ENCODE measurements around the gene SAFB. TPM values are rescaled to one million over a fixed set of nuclear protein-coding genes. Genes with fewer than 3 reads are reported as not detected.

SAFB gene
- total RNA-seq (2014; rRNA removed; shearing (Covaris generic); ENCODE audit: low replicate concordance), result 53.0 and 92.9 TPM in 2 replicates

DNA sequence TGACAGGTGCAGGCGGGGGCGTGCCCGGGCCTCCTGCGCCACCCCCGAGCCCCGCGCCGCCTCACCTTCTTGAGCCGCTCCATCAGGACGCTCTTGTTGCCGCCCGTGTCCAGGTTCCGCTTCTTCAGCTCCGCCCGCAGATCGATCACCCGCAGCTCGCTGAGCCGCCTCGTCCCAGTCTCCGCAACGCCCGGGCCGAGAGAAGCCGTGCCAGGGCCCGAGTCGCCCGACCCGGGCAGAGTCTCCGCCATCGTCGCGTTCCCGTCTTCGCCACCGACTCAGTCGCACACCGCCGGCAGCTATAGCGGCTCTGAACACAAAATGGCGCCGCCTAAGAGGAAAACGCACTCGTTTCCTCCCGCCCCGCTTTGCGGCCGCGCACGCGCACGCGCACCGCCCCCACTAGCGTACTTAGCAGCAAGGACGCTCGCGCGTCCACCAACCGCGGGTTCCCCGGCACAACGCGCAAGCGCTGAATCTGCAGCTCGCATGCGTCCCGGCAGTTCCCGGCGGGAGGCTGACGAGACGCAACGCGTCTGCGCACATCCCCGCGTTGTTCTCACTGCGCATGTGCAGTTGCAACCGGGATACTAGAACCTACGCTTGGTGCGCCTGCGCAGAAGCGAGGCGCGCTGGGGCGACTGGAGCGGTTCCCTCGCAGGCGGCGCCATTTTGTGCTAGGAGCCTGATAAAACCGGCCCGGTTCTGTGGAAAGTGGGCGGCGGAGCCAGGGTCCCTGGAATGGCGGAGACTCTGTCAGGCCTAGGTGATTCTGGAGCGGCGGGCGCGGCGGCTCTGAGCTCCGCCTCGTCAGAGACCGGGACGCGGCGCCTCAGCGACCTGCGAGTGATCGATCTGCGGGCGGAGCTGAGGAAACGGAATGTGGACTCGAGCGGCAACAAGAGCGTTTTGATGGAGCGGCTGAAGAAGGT is at the start of gene SAFB, which contains the start of gene SAFB2:
SAFB (plus strand) TSS at position 619 of the 932 bp plus-strand sequence; CDS start at position 742, 123 bp downstream.
SAFB2 (minus strand) TSS at position 312 of the 932 bp plus-strand sequence; CDS start at position 251, 61 bp downstream.
- peak within 1 kb of the TSS; percentile 99 for H3K4me3 ChIP-seq (ENCODE audit: low read length)
- no peaks in the 10 kb centered on the region for H3K9me3 ChIP-seq (ENCODE audit: low read length)
- peak within 1 kb of the TSS; percentile 99 for H3K9ac ChIP-seq (ENCODE audit: low read length)
- peak within 1 kb of the TSS; percentile 77 for H3K27ac ChIP-seq (ENCODE audit: low read length)
- H3K36me3 ChIP-seq (ENCODE audit: insufficient read depth, low read length), result peaks cover 56% of the 10 kb centered on the region
- peaks cover 54% of the 10 kb centered on the region for H3K4me1 ChIP-seq (ENCODE audit: low read length)
- no peak within 1 kb of the TSS for H2AFZ ChIP-seq (ENCODE audit: low read length)
- peak within 1 kb of the TSS; percentile 96 for H3K4me2 ChIP-seq (ENCODE audit: low read depth, low read length, poor library complexity, severe bottlenecking)
- no peaks in the 10 kb centered on the region for H3K9me2 ChIP-seq (replicated peaks; ENCODE audit: insufficient read depth, low read length)
- peak; percentile 100 for DNase-seq
- H4K20me1 ChIP-seq (ENCODE audit: insufficient read depth, low read depth, low read length), result peaks cover 66% of the 10 kb centered on the region
- peaks cover 97% of the 10 kb centered on the region for H3K79me2 ChIP-seq (ENCODE audit: low read length)
- H3K27me3 ChIP-seq (ENCODE audit: low read length), result no peaks in the 10 kb centered on the region

DNA sequence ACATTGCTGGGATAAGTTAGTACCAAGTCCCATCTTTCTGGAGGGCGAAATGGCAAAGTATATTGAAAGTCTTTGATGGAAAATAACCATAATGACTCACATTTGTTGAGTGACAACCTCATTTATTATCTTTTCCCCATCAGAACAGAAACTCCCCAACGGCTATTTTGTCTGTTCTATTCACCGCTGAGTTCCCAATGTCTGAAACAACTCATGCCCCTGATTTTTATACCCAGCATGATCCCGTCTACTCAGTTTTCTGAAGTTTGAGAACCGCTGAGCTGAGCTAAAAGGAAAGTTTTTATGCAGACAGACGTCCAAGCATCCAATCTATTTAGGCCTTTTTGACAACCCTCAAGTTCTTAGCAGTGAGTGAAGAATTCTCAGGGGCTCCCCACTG is 47.3 kb upstream of the SAFB start:
- no peak overlapping the region for H3K4me3 ChIP-seq (ENCODE audit: low read length)
- H3K27ac ChIP-seq (ENCODE audit: low read length), result no peak overlapping the region
- H2AFZ ChIP-seq (ENCODE audit: low read length), result no peak overlapping the region
- no peak for DNase-seq
- peaks cover 4% of the 10 kb centered on the region for H3K4me1 ChIP-seq (ENCODE audit: low read length)
- H3K36me3 ChIP-seq (ENCODE audit: insufficient read depth, low read length), result no peaks in the 10 kb centered on the region
- no peaks in the 10 kb centered on the region for H3K27me3 ChIP-seq (ENCODE audit: low read length)
- no peaks in the 10 kb centered on the region for H3K9me2 ChIP-seq (replicated peaks; ENCODE audit: insufficient read depth, low read length)
- no peak overlapping the region for H3K4me2 ChIP-seq (ENCODE audit: low read depth, low read length, poor library complexity, severe bottlenecking)
- no peaks in the 10 kb centered on the region; the same call in 1 of the 2 replicates for H3K9me3 ChIP-seq (ENCODE audit: low read length)
- no peak overlapping the region for H3K9ac ChIP-seq (ENCODE audit: low read length)
- no peaks in the 10 kb centered on the region for H3K79me2 ChIP-seq (ENCODE audit: low read length)
- H4K20me1 ChIP-seq (ENCODE audit: insufficient read depth, low read depth, low read length), result no peaks in the 10 kb centered on the region

DNA sequence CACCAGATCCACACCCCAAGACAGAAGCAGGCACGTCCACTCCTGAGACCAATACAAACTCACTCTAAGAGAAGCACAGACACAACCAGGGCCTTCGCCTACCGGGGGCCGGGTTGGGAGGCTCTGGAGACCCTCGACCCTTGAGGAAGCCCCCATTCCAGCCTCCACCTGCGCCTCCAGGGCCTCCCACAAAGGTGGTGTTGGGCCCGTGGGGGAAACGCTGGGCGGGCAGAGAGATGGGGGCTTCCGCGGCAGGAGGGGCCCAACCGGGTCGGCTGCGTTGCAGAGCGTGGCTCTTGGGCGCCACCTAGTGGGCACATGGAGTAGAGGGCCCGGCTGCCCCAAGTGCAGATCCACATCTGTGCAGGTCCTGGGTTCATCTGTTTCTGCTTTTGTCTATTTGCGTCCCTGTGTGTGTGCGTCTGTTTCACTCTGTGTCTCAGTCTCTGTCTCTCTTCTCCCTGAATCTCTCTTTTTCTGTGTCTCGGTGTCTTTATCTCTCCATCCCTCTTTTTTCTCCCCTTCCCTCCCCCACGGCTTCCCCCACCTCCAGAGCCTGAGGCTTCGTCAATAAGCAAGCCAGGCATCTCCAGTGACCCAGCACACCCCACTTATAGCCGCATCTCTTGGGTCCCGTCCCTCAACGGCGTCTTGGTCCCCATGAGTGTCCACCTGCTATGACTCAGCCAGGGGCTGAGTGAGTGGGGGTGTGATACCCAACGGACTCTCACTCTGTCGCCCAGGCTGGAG is 44.6 kb upstream of the SAFB start:
- Histone ChIP-seq H3K27me3 (ENCODE audit: low read length) (no peaks in the 10 kb centered on the region), H3K9me3 (ENCODE audit: low read length) (no peaks in the 10 kb centered on the region), H2AFZ (ENCODE audit: low read length) (no peak overlapping the region), H3K79me2 (ENCODE audit: low read length) (no peaks in the 10 kb centered on the region), H3K4me2 (ENCODE audit: low read depth, low read length, poor library complexity, severe bottlenecking) (no peak overlapping the region), H3K36me3 (ENCODE audit: insufficient read depth, low read length) (no peaks in the 10 kb centered on the region), H3K4me3 (ENCODE audit: low read length) (no peak overlapping the region), H3K27ac (ENCODE audit: low read length) (no peak overlapping the region), H4K20me1 (ENCODE audit: insufficient read depth, low read depth, low read length) (no peaks in the 10 kb centered on the region), H3K9me2 (replicated peaks; ENCODE audit: insufficient read depth, low read length) (no peaks in the 10 kb centered on the region), H3K9ac (ENCODE audit: low read length) (no peak overlapping the region), H3K4me1 (ENCODE audit: low read length) (peaks cover 4% of the 10 kb centered on the region)
- peak; percentile 91 for DNase-seq

DNA sequence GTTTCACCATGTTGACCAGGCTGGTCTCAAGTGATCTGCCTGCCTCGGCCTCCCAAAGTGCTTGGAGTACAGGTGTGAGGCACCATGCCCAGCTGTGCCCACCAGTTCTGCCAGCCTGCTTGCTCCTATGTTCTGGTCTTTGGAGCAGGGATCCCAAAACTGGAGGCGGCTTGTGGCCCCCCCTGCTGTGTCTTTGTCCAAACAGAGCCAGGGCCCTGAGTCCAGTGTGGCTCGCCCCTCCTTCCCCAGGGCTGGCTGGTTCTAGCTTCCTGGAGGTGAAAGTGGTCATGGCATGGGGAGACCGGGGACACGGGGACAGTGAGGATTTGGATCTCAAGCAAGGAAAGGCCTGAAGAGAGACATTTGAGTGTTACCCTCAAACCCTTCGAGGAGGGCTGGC is 43.6 kb upstream of the SAFB start:
- no peaks in the 10 kb centered on the region for H4K20me1 ChIP-seq (ENCODE audit: insufficient read depth, low read depth, low read length)
- H3K4me1 ChIP-seq (ENCODE audit: low read length), result peaks cover 4% of the 10 kb centered on the region
- H3K79me2 ChIP-seq (ENCODE audit: low read length), result no peaks in the 10 kb centered on the region
- H3K9me3 ChIP-seq (ENCODE audit: low read length), result no peaks in the 10 kb centered on the region
- no peak overlapping the region for H3K4me2 ChIP-seq (ENCODE audit: low read depth, low read length, poor library complexity, severe bottlenecking)
- no peak for DNase-seq
- no peaks in the 10 kb centered on the region for H3K9me2 ChIP-seq (replicated peaks; ENCODE audit: insufficient read depth, low read length)
- H3K36me3 ChIP-seq (ENCODE audit: insufficient read depth, low read length), result no peaks in the 10 kb centered on the region
- H3K27me3 ChIP-seq (ENCODE audit: low read length), result no peaks in the 10 kb centered on the region
- no peak overlapping the region for H3K9ac ChIP-seq (ENCODE audit: low read length)
- no peak overlapping the region for H3K4me3 ChIP-seq (ENCODE audit: low read length)
- no peak overlapping the region for H3K27ac ChIP-seq (ENCODE audit: low read length)
- H2AFZ ChIP-seq (ENCODE audit: low read length), result no peak overlapping the region

DNA sequence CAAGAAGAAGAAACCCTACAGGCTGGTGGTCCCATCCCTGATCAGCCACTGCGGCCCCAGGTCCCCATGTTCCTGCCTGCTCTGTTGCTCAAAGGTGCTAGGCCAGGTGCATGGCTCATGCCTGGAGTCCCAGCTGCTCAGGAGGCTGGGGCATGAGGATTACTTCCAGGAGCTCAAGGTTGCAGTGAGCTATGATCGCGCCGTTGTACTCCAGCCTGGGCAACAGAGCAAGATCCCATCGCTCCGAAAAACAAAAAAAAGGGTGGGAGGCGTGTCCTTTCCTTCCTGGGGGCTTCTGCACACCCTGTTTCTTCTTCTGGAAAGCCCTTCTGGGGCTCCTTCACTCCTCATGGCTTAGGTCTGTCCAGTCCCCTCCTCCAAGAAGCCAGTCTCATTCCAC is 43.2 kb upstream of the SAFB start:
- no peaks in the 10 kb centered on the region for H3K9me3 ChIP-seq (ENCODE audit: low read length)
- peaks cover 4% of the 10 kb centered on the region for H3K4me1 ChIP-seq (ENCODE audit: low read length)
- H3K36me3 ChIP-seq (ENCODE audit: insufficient read depth, low read length), result no peaks in the 10 kb centered on the region
- H3K9me2 ChIP-seq (replicated peaks; ENCODE audit: insufficient read depth, low read length), result no peaks in the 10 kb centered on the region
- H3K4me3 ChIP-seq (ENCODE audit: low read length), result no peak overlapping the region
- no peaks in the 10 kb centered on the region for H3K27me3 ChIP-seq (ENCODE audit: low read length)
- no peak overlapping the region for H3K27ac ChIP-seq (ENCODE audit: low read length)
- no peaks in the 10 kb centered on the region for H4K20me1 ChIP-seq (ENCODE audit: insufficient read depth, low read depth, low read length)
- no peak overlapping the region for H3K4me2 ChIP-seq (ENCODE audit: low read depth, low read length, poor library complexity, severe bottlenecking)
- no peak overlapping the region for H2AFZ ChIP-seq (ENCODE audit: low read length)
- no peak overlapping the region for H3K9ac ChIP-seq (ENCODE audit: low read length)
- no peak for DNase-seq
- H3K79me2 ChIP-seq (ENCODE audit: low read length), result no peaks in the 10 kb centered on the region

DNA sequence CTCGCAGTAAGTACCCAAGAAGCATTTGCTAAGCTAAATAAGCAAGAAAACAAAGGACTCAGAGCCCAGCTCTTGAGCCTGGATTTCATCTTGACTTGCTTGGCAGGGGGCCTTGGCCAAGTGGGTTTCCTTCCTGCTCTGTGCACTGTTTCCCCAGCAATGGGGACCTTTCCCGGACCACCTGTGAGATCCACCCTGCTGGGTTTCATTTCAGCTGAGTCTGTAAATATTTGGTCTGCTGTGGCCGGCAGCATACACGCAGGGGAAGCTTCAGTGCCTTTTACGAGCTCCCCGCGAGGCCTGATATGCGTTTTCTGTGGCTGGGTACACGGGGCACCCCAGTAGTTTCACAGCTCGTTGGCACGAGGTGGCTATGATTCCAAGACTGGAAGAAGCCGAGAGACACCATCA is 42.7 kb upstream of the SAFB start:
- H3K79me2 ChIP-seq (ENCODE audit: low read length), result no peaks in the 10 kb centered on the region
- no peak overlapping the region for H3K4me2 ChIP-seq (ENCODE audit: low read depth, low read length, poor library complexity, severe bottlenecking)
- no peaks in the 10 kb centered on the region for H3K9me3 ChIP-seq (ENCODE audit: low read length)
- H3K4me1 ChIP-seq (ENCODE audit: low read length), result peaks cover 4% of the 10 kb centered on the region
- no peaks in the 10 kb centered on the region for H4K20me1 ChIP-seq (ENCODE audit: insufficient read depth, low read depth, low read length)
- no peak overlapping the region for H3K4me3 ChIP-seq (ENCODE audit: low read length)
- no peak overlapping the region for H2AFZ ChIP-seq (ENCODE audit: low read length)
- no peaks in the 10 kb centered on the region for H3K27me3 ChIP-seq (ENCODE audit: low read length)
- H3K27ac ChIP-seq (ENCODE audit: low read length), result no peak overlapping the region
- no peak overlapping the region for H3K9ac ChIP-seq (ENCODE audit: low read length)
- no peaks in the 10 kb centered on the region for H3K9me2 ChIP-seq (replicated peaks; ENCODE audit: insufficient read depth, low read length)
- no peaks in the 10 kb centered on the region for H3K36me3 ChIP-seq (ENCODE audit: insufficient read depth, low read length)
- no peak for DNase-seq

DNA sequence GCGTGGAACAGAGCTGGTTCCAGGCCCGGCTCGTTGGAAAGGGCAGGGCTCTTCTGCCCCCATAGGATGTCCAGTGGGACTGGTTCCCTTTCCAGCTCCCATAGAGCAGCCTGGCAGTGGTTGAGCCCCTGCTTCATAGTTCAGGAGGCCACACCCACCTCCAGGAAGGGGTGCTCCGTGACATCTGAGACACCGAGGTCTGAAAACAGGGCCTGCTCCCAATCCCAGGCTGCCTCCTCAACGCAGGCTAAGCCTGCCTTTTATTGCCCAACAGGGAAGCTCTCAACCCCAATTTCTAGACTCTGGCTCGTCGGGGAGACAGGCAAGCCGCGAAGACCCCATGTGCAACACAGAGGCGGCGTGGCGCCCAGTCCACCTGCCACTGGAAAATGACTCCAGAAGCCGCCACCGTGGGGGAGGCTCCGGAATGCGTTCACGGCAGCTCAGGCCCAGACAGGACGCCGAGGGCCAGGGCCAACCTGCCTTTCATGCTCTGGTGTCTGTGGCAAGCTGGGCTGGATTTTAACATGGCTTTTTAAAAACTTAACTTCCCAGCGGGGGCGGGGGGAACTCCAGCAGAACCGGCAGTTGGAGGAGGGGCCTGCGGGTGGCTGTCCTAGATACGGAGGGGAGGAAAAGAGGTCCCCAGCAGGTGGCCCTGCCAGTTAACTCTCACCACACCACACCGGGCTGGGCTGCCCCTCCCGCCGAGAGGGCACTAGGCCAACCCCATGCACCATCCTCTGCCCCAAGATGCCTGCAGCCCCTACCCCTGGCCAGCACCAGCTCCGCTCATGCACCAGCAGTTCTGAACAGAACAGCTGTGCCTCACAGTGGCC is 37.2 kb upstream of the SAFB start:
- DNase-seq, result no peak
- no peak overlapping the region for H3K4me3 ChIP-seq (ENCODE audit: low read length)
- no peak overlapping the region for H3K27ac ChIP-seq (ENCODE audit: low read length)
- H3K4me1 ChIP-seq (ENCODE audit: low read length), result no peaks in the 10 kb centered on the region
- no peaks in the 10 kb centered on the region for H3K9me2 ChIP-seq (replicated peaks; ENCODE audit: insufficient read depth, low read length)
- no peaks in the 10 kb centered on the region for H3K9me3 ChIP-seq (ENCODE audit: low read length)
- no peak overlapping the region for H3K9ac ChIP-seq (ENCODE audit: low read length)
- H4K20me1 ChIP-seq (ENCODE audit: insufficient read depth, low read depth, low read length), result no peaks in the 10 kb centered on the region; the same call in 1 of the 2 replicates
- no peaks in the 10 kb centered on the region for H3K79me2 ChIP-seq (ENCODE audit: low read length)
- H3K4me2 ChIP-seq (ENCODE audit: low read depth, low read length, poor library complexity, severe bottlenecking), result no peak overlapping the region
- H3K36me3 ChIP-seq (ENCODE audit: insufficient read depth, low read length), result peaks cover 7% of the 10 kb centered on the region
- no peaks in the 10 kb centered on the region for H3K27me3 ChIP-seq (ENCODE audit: low read length)
- H2AFZ ChIP-seq (ENCODE audit: low read length), result no peak overlapping the region
